GM12892 (cell line): ENCODE data around the gene MID1.

Experiments used
- POLR2AphosphoS5 ChIP-seq: IDR thresholded peaks from 2 replicates; pipeline ENCODE4 v1.6.1; 2011; ENCODE audit warnings: low read depth, low read length, control low read depth
- TAF1 ChIP-seq: IDR thresholded peaks from 2 replicates; pipeline ENCODE4 v1.6.1; 2011; ENCODE audit warnings: low read depth, mild to moderate bottlenecking, control low read depth, low read length, borderline replicate concordance

- TF ChIP-seq POLR2AphosphoS5 (no peak), TAF1 (no peak)
Observed at GRCh38 chrX:10519278-10519677, 101.1 kb downstream of the MID1 start.
